ENCODE data around the gene PRR29. TPM values are rescaled to one million over a fixed set of nuclear protein-coding genes. Genes with fewer than 3 reads are reported as not detected.

Gene PRR29
- total RNA-seq, 1 donor from 2014 or later, result not detected

DNA sequence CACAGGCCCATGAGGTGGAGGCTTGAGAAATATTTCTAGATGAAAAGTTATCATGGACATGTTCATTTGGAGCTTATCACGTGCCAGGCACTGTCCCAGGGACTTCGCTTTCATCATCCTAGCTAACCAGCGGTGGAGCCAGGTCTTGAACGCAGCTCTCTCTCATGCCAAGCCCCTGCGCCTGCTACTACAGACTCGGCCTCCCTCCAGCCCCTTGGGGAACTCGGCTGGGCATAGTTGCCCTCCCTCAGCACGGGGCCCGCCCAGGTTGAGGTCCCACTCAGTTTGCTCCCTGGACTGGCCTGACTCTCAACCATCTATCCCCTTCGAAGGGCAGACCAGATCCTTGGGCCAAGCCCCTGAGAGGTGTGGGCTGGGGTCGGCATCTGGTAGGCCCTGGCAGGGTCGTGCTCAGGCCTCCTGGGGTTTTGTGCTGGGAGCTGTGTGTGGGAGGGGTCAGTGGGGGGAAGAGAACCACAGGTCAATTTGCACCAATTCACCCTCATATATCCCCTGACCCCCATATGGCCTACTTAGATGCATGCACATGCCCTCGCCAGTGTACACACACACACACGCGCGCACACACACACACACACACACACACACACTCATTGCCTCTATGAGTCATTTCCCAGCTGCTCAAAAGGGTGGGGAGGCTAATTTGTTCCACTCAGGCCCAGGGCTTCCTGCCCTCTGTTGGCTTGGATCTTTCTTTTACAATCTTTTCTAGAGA, 13.3 kb upstream of the PRR29 start:
- intact Hi-C loops (cut with micrococcal nuclease), result no loop called here
- H3K4me1 ChIP-seq, result peaks cover 83% of the 10 kb centered on the region
- TF ChIP-seq CTCF (IDR thresholded peaks at IDR 0.05; ENCODE audit: borderline replicate concordance), result no peak
- peak overlapping the region; percentile 86 for H3K27ac ChIP-seq (replicated peaks)
- peaks cover 12% of the 10 kb centered on the region for H3K9me3 ChIP-seq (replicated peaks)
- no peaks in the 10 kb centered on the region for H3K36me3 ChIP-seq
- DNase-seq, result no peak
- H3K4me3 ChIP-seq, result no peak overlapping the region
- peaks cover 8% of the 10 kb centered on the region for H3K27me3 ChIP-seq (ENCODE audit: low read depth)

DNA sequence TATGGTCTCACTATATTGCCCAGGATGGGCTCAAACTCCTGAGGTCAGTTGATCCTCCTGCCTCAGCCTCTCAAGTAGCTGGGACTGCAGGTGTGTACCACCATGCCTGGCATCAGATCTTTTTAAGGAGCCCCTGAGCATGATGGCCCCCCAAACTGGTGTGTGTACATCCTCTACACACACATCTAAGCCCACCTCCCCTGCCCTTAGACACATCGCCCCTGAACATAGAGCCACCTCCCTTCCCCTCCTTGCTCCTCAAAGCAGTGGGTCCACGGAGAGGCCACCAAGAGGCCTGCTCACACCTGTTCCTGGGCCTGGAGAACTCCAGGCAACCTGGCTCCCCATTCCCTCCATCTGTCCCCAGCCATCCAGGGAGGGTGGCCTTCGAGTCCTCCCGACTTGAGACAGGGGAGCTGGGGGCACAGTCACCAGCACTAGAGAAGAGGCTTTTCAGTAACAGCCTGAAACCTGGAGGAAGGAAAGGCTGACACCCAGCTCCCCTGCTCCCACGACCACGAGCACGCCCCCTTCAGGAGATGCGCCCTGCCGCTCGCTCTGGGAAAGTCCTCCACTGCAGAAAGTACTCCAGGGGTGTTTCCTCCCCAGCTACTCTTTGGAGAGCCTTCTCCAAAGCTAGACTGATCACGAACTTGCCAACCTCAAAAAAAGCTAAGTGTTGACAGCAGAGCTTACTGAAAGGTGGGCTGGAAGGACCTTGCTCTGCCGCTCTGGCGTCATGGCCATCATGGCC, 12.6 kb upstream of the PRR29 start:
- H3K4me1 ChIP-seq, result peaks cover 80% of the 10 kb centered on the region
- H3K9me3 ChIP-seq (replicated peaks), result peaks cover 12% of the 10 kb centered on the region
- no peaks in the 10 kb centered on the region for H3K36me3 ChIP-seq
- peaks cover 14% of the 10 kb centered on the region for H3K27me3 ChIP-seq (ENCODE audit: low read depth)
- H3K27ac ChIP-seq (replicated peaks), result peak overlapping the region; percentile 86
- H3K4me3 ChIP-seq, result no peak overlapping the region
- TF ChIP-seq CTCF (IDR thresholded peaks at IDR 0.05; ENCODE audit: borderline replicate concordance), result no peak
- no peak for DNase-seq
- intact Hi-C loops (cut with micrococcal nuclease), result no loop called here

DNA sequence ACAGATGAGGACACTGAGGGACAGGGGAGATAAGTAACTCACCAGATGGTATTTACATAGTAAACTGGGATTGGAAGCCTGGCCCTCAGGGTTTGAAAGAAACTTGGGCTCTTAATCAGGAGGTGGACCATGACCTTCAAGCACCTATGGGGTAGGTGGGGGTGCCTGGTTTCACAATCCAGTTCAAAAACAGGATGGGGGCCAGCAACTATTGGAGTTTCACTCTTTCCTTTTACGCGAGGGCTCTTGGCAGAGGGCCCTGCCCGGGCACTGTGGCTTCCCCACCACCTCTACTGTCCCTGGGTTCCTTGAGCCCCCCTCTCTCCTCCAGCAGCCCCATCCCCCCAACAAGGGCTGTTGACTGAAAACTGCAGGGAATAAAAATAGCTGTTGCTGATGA, 11.3 kb upstream of the PRR29 start:
- no peak for TF ChIP-seq CTCF (IDR thresholded peaks at IDR 0.05; ENCODE audit: borderline replicate concordance)
- Histone ChIP-seq H3K4me3 (no peak overlapping the region), H3K36me3 (no peaks in the 10 kb centered on the region), H3K4me1 (peaks cover 71% of the 10 kb centered on the region), H3K27me3 (ENCODE audit: low read depth) (peaks cover 24% of the 10 kb centered on the region), H3K27ac (replicated peaks) (peak overlapping the region; percentile 21), H3K9me3 (replicated peaks) (peaks cover 9% of the 10 kb centered on the region)
- no peak for DNase-seq
- intact Hi-C loops (cut with micrococcal nuclease), result no loop called here

DNA sequence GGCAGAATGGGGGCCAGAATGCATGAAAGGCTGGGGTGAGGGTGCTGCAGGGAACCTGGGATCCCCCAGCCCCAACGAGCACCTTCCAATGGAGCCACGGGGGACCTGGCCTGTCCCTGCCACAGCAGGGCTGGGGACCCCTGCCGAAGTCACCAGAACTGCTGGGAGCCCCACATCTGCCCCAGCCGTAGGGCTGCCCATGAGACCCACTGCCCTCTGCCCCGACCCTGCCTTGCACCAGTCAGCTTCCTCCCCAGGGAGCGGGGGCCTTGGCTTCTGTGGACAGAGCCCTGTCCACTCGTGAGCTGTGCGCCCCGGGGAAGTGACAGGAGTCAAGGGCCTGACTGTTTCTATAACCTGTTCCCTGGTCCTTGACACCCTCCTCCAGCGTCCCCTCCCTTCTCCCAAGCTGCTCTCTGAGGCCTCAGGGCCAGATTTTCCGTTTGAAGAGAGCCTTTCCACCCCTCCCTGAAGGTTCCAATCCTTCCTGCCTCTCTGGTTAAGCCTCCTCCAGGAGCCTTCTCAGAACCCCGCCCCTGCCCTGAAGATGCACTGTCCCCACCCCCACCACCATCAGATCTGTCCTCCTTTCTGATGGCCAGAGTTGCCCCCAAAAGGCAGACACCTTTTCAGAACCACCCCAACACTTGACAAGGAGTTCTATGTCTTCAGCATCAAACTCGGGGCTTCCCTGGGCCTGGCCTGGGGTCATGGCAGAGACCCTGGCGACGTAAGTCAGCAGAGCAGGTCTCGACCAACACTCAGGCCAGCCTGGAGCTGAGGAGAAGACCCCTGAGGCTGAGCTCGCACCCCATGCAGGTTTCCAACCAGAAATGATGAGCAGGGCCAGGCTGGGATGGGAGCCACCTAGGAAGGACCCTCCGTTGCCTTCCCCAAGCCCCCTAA, 10.7 kb upstream of the PRR29 start:
- Histone ChIP-seq H3K27me3 (ENCODE audit: low read depth) (peaks cover 30% of the 10 kb centered on the region), H3K36me3 (no peaks in the 10 kb centered on the region), H3K9me3 (replicated peaks) (peaks cover 3% of the 10 kb centered on the region), H3K4me3 (no peak overlapping the region), H3K4me1 (peaks cover 71% of the 10 kb centered on the region), H3K27ac (replicated peaks) (peak overlapping the region; percentile 21)
- no peak for TF ChIP-seq CTCF (IDR thresholded peaks at IDR 0.05; ENCODE audit: borderline replicate concordance)
- no peak for DNase-seq
- intact Hi-C loops (cut with micrococcal nuclease), result no loop called here

DNA sequence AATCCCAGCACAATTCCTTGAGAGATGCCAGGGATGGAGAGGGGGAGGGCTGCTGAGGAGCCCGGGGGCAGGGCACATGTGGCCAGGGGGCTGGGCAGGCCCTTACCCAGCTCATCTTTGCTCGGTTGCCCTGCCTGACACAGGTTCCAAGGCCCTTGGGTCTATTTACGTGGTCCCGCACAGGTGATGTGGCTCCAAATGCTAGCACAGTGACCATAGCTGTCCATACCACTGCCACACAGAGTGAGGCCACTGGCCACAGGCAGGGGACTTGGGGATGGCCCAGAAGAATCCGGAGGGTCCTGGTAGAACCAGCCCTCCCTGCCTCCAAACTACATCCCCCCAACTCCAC, 10.0 kb upstream of the PRR29 start:
- no peak for TF ChIP-seq CTCF (IDR thresholded peaks at IDR 0.05; ENCODE audit: borderline replicate concordance)
- Histone ChIP-seq H3K27me3 (ENCODE audit: low read depth) (peaks cover 30% of the 10 kb centered on the region), H3K36me3 (no peaks in the 10 kb centered on the region), H3K9me3 (replicated peaks) (no peaks in the 10 kb centered on the region), H3K4me3 (no peak overlapping the region), H3K27ac (replicated peaks) (no peak overlapping the region), H3K4me1 (peaks cover 66% of the 10 kb centered on the region)
- DNase-seq, result no peak
- intact Hi-C loops (cut with micrococcal nuclease), result no loop called here

Measured in left ventricle myocardium inferior (tissue), 1 donor.